SH-SY5Y (cell line): Measurements from ENCODE around the gene CCIN.

Source experiments
- GATA2 ChIP-seq: IDR thresholded peaks from 2 replicates; pipeline ENCODE4 v1.6.1; 2011; ENCODE audit warnings: mild to moderate bottlenecking, low read depth, low read length
- GATA3 ChIP-seq: IDR thresholded peaks from 2 replicates; pipeline ENCODE4 v1.6.1; 2011; ENCODE audit warnings: low read depth, mild to moderate bottlenecking, low read length, moderate library complexity

The CCIN gene

GRCh38 chr9:36162211-36162738 lies 6.9 kb upstream of the CCIN start:
- TF ChIP-seq GATA3 = no peak
- no peak for TF ChIP-seq GATA2

GRCh38 chr9:36163049-36163785 lies 6.0 kb upstream of the CCIN start:
- TF ChIP-seq GATA3 (no peak), GATA2 (no peak)

- TF ChIP-seq GATA2 (no peak), GATA3 (no peak)
These were observed 5.4 kb upstream of the CCIN start for GRCh38 chr9:36163786-36164170.

- TF ChIP-seq GATA2 (no peak), GATA3 (no peak)
These were observed 4.8 kb upstream of the CCIN start for GRCh38 chr9:36164372-36164771.

GRCh38 chr9:36164989-36165388 lies 4.2 kb upstream of the CCIN start:
- TF ChIP-seq GATA3 = no peak
- no peak for TF ChIP-seq GATA2

- TF ChIP-seq GATA3 = no peak
- TF ChIP-seq GATA2 = no peak
These were observed 3.4 kb upstream of the CCIN start for GRCh38 chr9:36165826-36166167.

- TF ChIP-seq GATA2 = no peak
- TF ChIP-seq GATA3 = no peak
These were observed 2.8 kb upstream of the CCIN start for GRCh38 chr9:36166168-36166927.

- TF ChIP-seq GATA3 (no peak), GATA2 (no peak)
These were observed 520 bp downstream of the CCIN start for GRCh38 chr9:36169708-36170107.

GRCh38 chr9:36170531-36170930 lies 1.3 kb downstream of the CCIN start:
- TF ChIP-seq GATA3 (no peak), GATA2 (no peak)

- no peak for TF ChIP-seq GATA2
These were observed 4.7 kb downstream of the CCIN start for GRCh38 chr9:36173861-36174260.

GRCh38 chr9:36174271-36174670 lies 5.1 kb downstream of the CCIN start:
- TF ChIP-seq GATA3 (no peak), GATA2 (no peak)

- no peak for TF ChIP-seq GATA3
- TF ChIP-seq GATA2 = no peak
These were observed 5.5 kb downstream of the CCIN start for GRCh38 chr9:36174731-36175130.

- TF ChIP-seq GATA3 (no peak), GATA2 (no peak)
These were observed 8.4 kb downstream of the CCIN start for GRCh38 chr9:36177571-36177970.

GRCh38 chr9:36187414-36187813 lies 18.2 kb downstream of the CCIN start:
- TF ChIP-seq GATA2 (no peak), GATA3 (no peak)

GRCh38 chr9:36188212-36188611 lies 19.0 kb downstream of the CCIN start:
- TF ChIP-seq GATA2 (no peak), GATA3 (no peak)

GRCh38 chr9:36189976-36190375 lies 20.8 kb downstream of the CCIN start:
- no peak for TF ChIP-seq GATA2
- TF ChIP-seq GATA3 = no peak
